Subcutaneous adipose tissue (tissue), 4 donors: ENCODE results near the gene C13orf42. TPM values are rescaled to one million over a fixed set of nuclear protein-coding genes. Genes with fewer than 3 reads are reported as not detected.

Source experiments
- total RNA-seq, 4 donors: library from RNA; depleted of rRNA; stranded (reverse); fragments of >200 nt; gene quantifications; one replicate each; pipeline ENCODE4 v1.1.0, GENCODE V29; 2016
- TF ChIP-seq, protein P1 (sequence below): fragments of 450-650 bp; IDR thresholded peaks from one replicate; pipeline ENCODE4 v1.5.1; 2016; ENCODE audit warnings: low read depth, mild to moderate bottlenecking, control low read depth, antibody characterized with exemption, moderate library complexity

C13orf42 gene
- total RNA-seq, 4 donors from 2014 or later: not detected

DNA sequence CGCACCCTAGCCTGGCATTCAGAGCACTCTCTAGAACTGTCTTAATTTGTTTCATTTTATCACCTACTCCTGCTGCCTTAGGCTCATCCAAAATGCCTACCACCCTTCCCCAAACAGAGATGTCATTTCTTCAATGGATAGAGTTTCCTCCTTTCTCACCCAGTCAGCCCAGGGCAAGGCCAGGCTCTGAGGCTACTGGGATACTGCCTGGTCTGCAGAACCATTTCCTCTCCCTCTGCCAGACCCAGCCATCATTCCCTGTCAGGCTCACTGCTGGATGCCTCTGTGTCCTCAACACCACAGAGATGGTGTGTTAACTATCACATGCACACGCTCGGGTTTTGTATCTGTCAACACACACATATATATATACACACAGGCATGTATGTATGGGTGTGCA, 47.2 kb downstream of the C13orf42 start:
- TF ChIP-seq, protein P1, sequence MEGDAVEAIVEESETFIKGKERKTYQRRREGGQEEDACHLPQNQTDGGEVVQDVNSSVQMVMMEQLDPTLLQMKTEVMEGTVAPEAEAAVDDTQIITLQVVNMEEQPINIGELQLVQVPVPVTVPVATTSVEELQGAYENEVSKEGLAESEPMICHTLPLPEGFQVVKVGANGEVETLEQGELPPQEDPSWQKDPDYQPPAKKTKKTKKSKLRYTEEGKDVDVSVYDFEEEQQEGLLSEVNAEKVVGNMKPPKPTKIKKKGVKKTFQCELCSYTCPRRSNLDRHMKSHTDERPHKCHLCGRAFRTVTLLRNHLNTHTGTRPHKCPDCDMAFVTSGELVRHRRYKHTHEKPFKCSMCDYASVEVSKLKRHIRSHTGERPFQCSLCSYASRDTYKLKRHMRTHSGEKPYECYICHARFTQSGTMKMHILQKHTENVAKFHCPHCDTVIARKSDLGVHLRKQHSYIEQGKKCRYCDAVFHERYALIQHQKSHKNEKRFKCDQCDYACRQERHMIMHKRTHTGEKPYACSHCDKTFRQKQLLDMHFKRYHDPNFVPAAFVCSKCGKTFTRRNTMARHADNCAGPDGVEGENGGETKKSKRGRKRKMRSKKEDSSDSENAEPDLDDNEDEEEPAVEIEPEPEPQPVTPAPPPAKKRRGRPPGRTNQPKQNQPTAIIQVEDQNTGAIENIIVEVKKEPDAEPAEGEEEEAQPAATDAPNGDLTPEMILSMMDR: no peak

DNA sequence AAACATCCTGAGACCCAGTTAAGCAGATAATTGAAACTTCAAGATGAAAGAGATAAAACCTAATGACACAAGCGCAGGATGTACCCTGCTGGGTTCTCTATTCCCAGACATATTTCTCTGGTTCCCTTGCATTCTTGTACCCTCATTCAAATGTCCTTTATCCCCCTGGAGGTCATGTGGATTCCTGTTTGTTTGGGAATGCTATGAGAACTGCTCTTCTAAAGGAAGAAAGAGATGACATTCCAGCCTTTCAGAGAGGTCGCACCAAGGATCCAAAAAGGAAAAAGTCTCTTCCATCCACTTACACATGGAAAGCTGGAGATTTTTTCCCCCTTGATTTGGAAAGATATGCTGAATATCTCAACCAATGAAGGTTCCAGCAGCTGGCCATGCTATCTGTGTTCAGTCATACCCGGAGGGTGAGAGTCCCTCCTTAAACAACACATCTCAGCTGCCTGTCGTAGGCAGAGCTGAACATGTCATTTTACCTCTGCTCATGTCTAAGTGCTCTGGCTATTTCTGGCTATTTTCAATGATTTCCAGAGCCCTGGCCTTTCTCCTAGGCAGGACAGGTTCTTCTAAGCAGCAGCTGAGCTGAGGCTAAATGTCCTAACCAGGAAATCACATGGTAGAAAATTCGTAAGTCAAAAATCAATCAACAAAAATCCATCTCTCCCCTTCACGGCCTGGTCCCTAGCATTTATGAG, 52.5 kb downstream of the C13orf42 start:
- TF ChIP-seq, protein P1: no peak

DNA sequence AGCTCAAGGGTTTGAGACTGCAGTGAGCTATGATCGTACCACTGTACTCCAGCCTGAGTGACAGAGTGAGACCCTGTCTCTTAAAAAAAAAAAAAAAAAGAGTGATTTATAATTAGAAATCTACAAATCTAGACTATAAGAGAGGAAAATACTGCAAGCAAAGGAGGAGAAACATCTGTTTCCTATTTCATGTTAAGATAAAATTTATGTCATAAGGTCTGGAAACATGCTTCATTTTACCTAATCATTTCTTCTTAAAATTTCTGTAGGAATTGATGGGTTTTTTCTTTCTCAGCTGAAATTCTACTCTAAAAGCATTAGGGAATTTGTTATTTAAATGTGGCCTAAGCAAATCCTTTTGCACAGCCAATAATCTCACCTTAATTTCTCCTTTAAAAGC, 53.2 kb downstream of the C13orf42 start:
- TF ChIP-seq, protein P1: no peak

DNA sequence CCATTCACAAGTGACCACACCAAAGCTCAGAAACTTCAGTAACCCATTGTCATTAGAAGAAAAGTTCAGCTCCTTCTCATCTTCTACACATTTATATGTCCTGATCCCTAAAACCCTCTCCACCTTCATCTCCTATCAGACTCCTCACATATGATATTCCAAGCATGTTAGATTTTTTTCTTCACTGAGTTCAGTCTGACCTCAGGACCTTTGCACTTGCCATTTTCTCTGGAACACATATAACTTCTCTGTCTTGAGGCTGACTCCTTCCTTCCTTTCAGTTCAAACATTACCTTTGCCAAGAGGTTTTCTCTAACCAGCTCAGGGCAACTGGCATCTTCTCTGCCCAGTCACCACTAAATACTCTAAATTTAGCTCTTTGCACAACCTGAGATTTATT, 54.1 kb downstream of the C13orf42 start:
- TF ChIP-seq, protein P1: no peak

DNA sequence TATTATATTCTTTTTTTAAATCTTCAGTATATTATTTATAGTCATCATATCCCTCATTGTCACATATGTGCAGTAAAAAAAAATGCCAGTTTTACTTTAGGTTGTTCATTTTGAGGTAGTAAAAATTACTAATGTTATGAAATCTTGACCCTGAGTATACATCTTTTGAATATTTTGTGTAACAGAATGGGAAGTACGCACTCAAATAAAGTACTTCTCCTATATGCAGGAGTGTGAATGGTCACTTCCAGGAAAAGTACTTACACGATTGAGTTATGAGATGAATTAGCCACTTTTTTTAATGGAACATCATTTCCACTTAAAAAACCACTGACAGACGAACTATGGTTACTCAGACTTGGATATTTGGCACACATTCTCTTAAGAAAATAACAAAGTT, 58.5 kb downstream of the C13orf42 start:
- TF ChIP-seq, protein P1: no peak

DNA sequence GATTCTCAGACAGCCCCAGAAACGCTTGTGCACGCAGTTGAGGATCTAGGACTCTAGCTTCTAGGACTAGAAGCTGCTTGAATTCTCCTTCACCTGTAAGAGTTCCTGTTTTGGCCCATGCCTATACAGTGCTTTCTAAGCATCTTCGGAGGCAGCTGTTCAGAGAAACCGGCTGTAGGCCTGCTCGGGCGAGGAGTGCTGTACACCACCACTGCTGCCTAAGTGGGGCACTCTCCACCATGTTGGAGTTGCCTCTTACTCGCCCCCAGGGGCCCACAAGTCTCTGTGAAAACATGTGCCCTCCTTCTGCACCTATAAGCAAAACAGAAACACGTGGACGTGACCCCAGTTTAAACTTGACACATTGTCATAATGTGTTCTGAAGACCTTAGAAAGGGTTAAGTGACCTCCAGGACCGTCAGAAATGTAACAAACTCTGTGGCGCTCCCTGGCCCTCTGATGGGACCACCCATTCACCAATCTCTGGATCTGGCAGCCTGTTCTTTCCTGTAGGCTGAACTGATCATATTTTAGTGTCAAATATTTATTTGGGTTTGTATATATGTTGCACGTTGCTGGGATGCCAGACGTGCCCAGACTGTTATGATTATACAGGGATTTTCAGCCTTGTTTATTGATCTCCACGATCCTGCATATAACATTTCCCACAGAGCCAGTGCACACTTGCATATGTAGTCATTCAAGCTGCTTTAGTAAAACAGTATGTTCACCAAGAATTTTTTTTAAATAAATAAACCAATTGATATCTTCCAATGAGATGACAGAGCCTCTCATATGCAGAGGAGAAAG, 60.8 kb downstream of the C13orf42 start:
- TF ChIP-seq, protein P1: no peak

DNA sequence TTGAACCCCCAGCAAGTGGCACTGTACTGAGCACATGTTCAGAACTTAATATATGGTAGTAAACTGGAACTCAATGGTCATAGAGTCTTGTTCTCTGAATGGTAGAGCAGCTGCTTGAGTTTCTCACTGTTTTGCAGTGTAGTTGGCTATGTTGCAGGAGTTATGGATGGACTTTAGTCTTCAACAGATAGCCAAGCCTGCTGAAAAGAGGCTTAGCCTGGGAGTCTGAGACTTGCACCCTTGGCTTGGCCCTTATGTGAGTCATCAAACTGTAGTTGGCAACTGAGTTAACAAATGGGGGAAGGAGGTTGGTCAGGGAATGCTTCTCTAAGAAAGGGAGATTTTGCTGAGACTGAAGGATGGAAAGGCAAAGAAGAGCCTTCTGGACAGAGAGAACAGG, 62.5 kb downstream of the C13orf42 start:
- TF ChIP-seq, protein P1: no peak
